CD4-positive, CD25-positive, alpha-beta regulatory T cell (primary cell): ENCODE results near the gene LAP3. TPM values are rescaled to one million over a fixed set of nuclear protein-coding genes. Genes with fewer than 3 reads are reported as not detected.

Experiments
- ATAC-seq, 2 donors: fragments of 150-1000 bp; cut with Tn5 transposase; one replicate each; pipeline ENCODE4 v1.10.0; 2021; ENCODE audit warnings: low read depth in 2 of 2, moderate number of reproducible peaks in 2 of 2, moderate library complexity in 1 of 2
- DNase-seq, 3 donors: peaks; one replicate each; pipeline versions ENCODE4 v3.0.0 to v3.0.0-alpha.2; 2012 to 2022; ENCODE audit warnings: mixed read lengths in 1 of 3
- H3K27ac ChIP-seq: one replicate; pipeline ENCODE4 v1.7.0; 2013; ENCODE audit warnings: mild to moderate bottlenecking, low read length; ENCODE audit not compliant: insufficient read depth, poor library complexity, severe bottlenecking
- H3K27me3 ChIP-seq: one replicate; pipeline ENCODE4 v1.7.0; 2013; ENCODE audit warnings: low read length; ENCODE audit not compliant: control insufficient read depth, insufficient read depth
- H3K36me3 ChIP-seq: one replicate; pipeline ENCODE4 v1.7.0; 2013; ENCODE audit warnings: mild to moderate bottlenecking, low read length, moderate library complexity; ENCODE audit not compliant: control insufficient read depth, insufficient read depth
- H3K4me1 ChIP-seq: 2 replicates; pipeline ENCODE4 v1.7.0; 2013; ENCODE audit warnings: mild to moderate bottlenecking, low read length; ENCODE audit not compliant: insufficient read depth, control insufficient read depth, poor library complexity, severe bottlenecking
- H3K4me3 ChIP-seq: one replicate; pipeline ENCODE4 v1.7.0; 2013; ENCODE audit warnings: low read depth, mild to moderate bottlenecking, low read length, moderate library complexity
- H3K9me3 ChIP-seq, 2 experiments: 1 replicate in 1 of 2; 2 replicates in 1 of 2; pipeline ENCODE4 v1.7.0; 2013; ENCODE audit warnings: low read length in 2 of 2, mild to moderate bottlenecking in 1 of 2, moderate library complexity in 1 of 2; ENCODE audit not compliant: control insufficient read depth in 2 of 2
- H3K27ac Mint-ChIP-seq, 3 donors: one replicate each; pipeline ENCODE4 v1.8.0; 2020 to 2022; ENCODE audit warnings: mild to moderate bottlenecking in 3 of 3, mixed read lengths in 3 of 3, moderate library complexity in 2 of 3
- H3K27me3 Mint-ChIP-seq: one replicate; pipeline ENCODE4 v1.8.0; 2022; ENCODE audit warnings: mild to moderate bottlenecking, mixed read lengths
- H3K36me3 Mint-ChIP-seq: one replicate; pipeline ENCODE4 v1.8.0; 2020; ENCODE audit warnings: mixed read lengths
- H3K4me1 Mint-ChIP-seq, 4 donors: one replicate each; pipeline ENCODE4 v1.8.0; 2020 to 2022; ENCODE audit warnings: mixed read lengths in 4 of 4, mild to moderate bottlenecking in 1 of 4
- H3K4me3 Mint-ChIP-seq, 4 donors: one replicate each; pipeline ENCODE4 v1.8.0; 2020 to 2022; ENCODE audit warnings: mild to moderate bottlenecking in 4 of 4, mixed read lengths in 4 of 4, moderate library complexity in 3 of 4
- H3K9me3 Mint-ChIP-seq, 7 donors: one replicate each; pipeline ENCODE4 v1.8.0; 2020 to 2022; ENCODE audit warnings: mixed read lengths in 7 of 7, mild to moderate bottlenecking in 3 of 7, moderate library complexity in 2 of 7
- polyA plus RNA-seq, 4 donors: library from polyadenylated mRNA; unstranded; fragments of 300-500 nt; fragmentation: Illumina TruSeq; gene quantifications; one replicate each; pipeline ENCODE4 v1.2.3, GENCODE V29; 2021
- total RNA-seq: library from RNA; stranded (reverse); gene quantifications from one replicate; pipeline ENCODE4 v1.2.3, GENCODE V29; 2022

The LAP3 gene
- total and polyA plus RNA-seq, 5 donors from 2014 or later = 50.9 to 68.5 (median 65.4) TPM

GRCh38 chr4:17556498-17556897 is 20.5 kb upstream of the LAP3 start:
- Mint-ChIP-seq H3K27ac (no peak overlapping the region), H3K27me3 (peaks cover 25% of the 10 kb centered on the region), H3K36me3 (no peaks in the 10 kb centered on the region), H3K9me3 (peaks cover 0 to 3% (median 0%) of the 10 kb centered on the region in 7 donors), H3K4me1 (no peaks in the 10 kb centered on the region), H3K4me3 (peak overlapping the region in 1 of 4 donors; percentile 13)
- no peaks in the 10 kb centered on the region for H3K9me3 ChIP-seq
- ATAC-seq (no peak), DNase-seq (no peak)
- H3K27ac ChIP-seq = no peak overlapping the region
- no peaks in the 10 kb centered on the region for H3K4me1 ChIP-seq
- H3K36me3 ChIP-seq = no peaks in the 10 kb centered on the region
- no peak overlapping the region for H3K4me3 ChIP-seq
- H3K27me3 ChIP-seq = peaks cover 3% of the 10 kb centered on the region

GRCh38 chr4:17557880-17558279 is 19.1 kb upstream of the LAP3 start:
- ATAC-seq (no peak), DNase-seq (no peak)
- Histone ChIP-seq H3K4me1 (no peaks in the 10 kb centered on the region), H3K36me3 (no peaks in the 10 kb centered on the region), H3K9me3 (no peaks in the 10 kb centered on the region), H3K4me3 (no peak overlapping the region), H3K27me3 (no peaks in the 10 kb centered on the region), H3K27ac (no peak overlapping the region)
- Mint-ChIP-seq H3K36me3 (no peaks in the 10 kb centered on the region), H3K4me3 (no peak overlapping the region), H3K27ac (no peak overlapping the region), H3K27me3 (peaks cover 25% of the 10 kb centered on the region), H3K4me1 (no peaks in the 10 kb centered on the region), H3K9me3 (peaks cover 0 to 3% (median 0%) of the 10 kb centered on the region in 7 donors)

- Mint-ChIP-seq H3K4me1 (no peaks in the 10 kb centered on the region), H3K27me3 (peaks cover 19% of the 10 kb centered on the region), H3K27ac (no peak overlapping the region), H3K9me3 (no peaks in the 10 kb centered on the region), H3K4me3 (no peak overlapping the region), H3K36me3 (no peaks in the 10 kb centered on the region)
- no peaks in the 10 kb centered on the region for H3K9me3 ChIP-seq
- no peak overlapping the region for H3K4me3 ChIP-seq
- no peak for DNase-seq
- no peaks in the 10 kb centered on the region for H3K36me3 ChIP-seq
- ATAC-seq = no peak
- no peaks in the 10 kb centered on the region for H3K27me3 ChIP-seq
- no peak overlapping the region for H3K27ac ChIP-seq
- H3K4me1 ChIP-seq = no peaks in the 10 kb centered on the region
Measured at GRCh38 chr4:17558941-17559708, 17.9 kb upstream of the LAP3 start.

- Histone ChIP-seq H3K9me3 (no peaks in the 10 kb centered on the region), H3K27me3 (no peaks in the 10 kb centered on the region), H3K4me1 (no peaks in the 10 kb centered on the region), H3K4me3 (no peak overlapping the region), H3K36me3 (no peaks in the 10 kb centered on the region), H3K27ac (no peak overlapping the region)
- H3K9me3 Mint-ChIP-seq = no peaks in the 10 kb centered on the region
- H3K4me3 Mint-ChIP-seq = no peak overlapping the region
- no peak for ATAC-seq
- H3K4me1 Mint-ChIP-seq = no peaks in the 10 kb centered on the region
- no peak for DNase-seq
- no peaks in the 10 kb centered on the region for H3K36me3 Mint-ChIP-seq
- H3K27me3 Mint-ChIP-seq = peaks cover 19% of the 10 kb centered on the region
- no peak overlapping the region for H3K27ac Mint-ChIP-seq
Measured at GRCh38 chr4:17559709-17560048, 17.3 kb upstream of the LAP3 start.

GRCh38 chr4:17560065-17560673 is 16.8 kb upstream of the LAP3 start:
- ATAC-seq (no peak), DNase-seq (no peak)
- Mint-ChIP-seq H3K27me3 (peaks cover 14% of the 10 kb centered on the region), H3K27ac (no peak overlapping the region), H3K36me3 (no peaks in the 10 kb centered on the region), H3K4me3 (no peak overlapping the region), H3K9me3 (no peaks in the 10 kb centered on the region), H3K4me1 (no peaks in the 10 kb centered on the region)
- Histone ChIP-seq H3K27ac (no peak overlapping the region), H3K9me3 (no peaks in the 10 kb centered on the region), H3K4me3 (no peak overlapping the region), H3K4me1 (no peaks in the 10 kb centered on the region), H3K36me3 (no peaks in the 10 kb centered on the region), H3K27me3 (no peaks in the 10 kb centered on the region)

- H3K36me3 ChIP-seq = no peaks in the 10 kb centered on the region
- H3K4me1 ChIP-seq = no peaks in the 10 kb centered on the region
- H3K27me3 ChIP-seq = no peaks in the 10 kb centered on the region
- ATAC-seq = no peak
- Mint-ChIP-seq H3K4me3 (no peak overlapping the region), H3K9me3 (no peaks in the 10 kb centered on the region), H3K4me1 (no peaks in the 10 kb centered on the region), H3K27ac (no peak overlapping the region), H3K27me3 (peaks cover 8% of the 10 kb centered on the region), H3K36me3 (no peaks in the 10 kb centered on the region)
- no peak overlapping the region for H3K4me3 ChIP-seq
- no peaks in the 10 kb centered on the region for H3K9me3 ChIP-seq
- no peak for DNase-seq
- H3K27ac ChIP-seq = no peak overlapping the region
Measured at GRCh38 chr4:17561195-17561909, 15.6 kb upstream of the LAP3 start.

GRCh38 chr4:17562157-17562556 is 14.8 kb upstream of the LAP3 start:
- no peaks in the 10 kb centered on the region for H3K4me1 Mint-ChIP-seq
- Histone ChIP-seq H3K4me3 (no peak overlapping the region), H3K9me3 (no peaks in the 10 kb centered on the region), H3K36me3 (no peaks in the 10 kb centered on the region), H3K27me3 (no peaks in the 10 kb centered on the region), H3K4me1 (no peaks in the 10 kb centered on the region), H3K27ac (no peak overlapping the region)
- H3K36me3 Mint-ChIP-seq = no peaks in the 10 kb centered on the region
- DNase-seq = peak in 1 of 3 donors; percentile 12
- ATAC-seq = no peak
- H3K4me3 Mint-ChIP-seq = no peak overlapping the region
- no peak overlapping the region for H3K27ac Mint-ChIP-seq
- H3K27me3 Mint-ChIP-seq = peaks cover 4% of the 10 kb centered on the region
- H3K9me3 Mint-ChIP-seq = no peaks in the 10 kb centered on the region
